IPS DF 19.7 (cell line): ENCODE results near the gene CCDC178.

Source experiments
- DNase-seq: peaks from one replicate; pipeline ENCODE4 v3.0.0-alpha.2; 2013; ENCODE audit warnings: low read depth, low spot score

Gene CCDC178

GRCh38 chr18:33132657-33133056, 307.9 kb downstream of the CCDC178 start:
- DNase-seq, result no peak

- DNase-seq, result no peak
These were observed 311.9 kb downstream of the CCDC178 start for GRCh38 chr18:33128581-33128980.

- no peak for DNase-seq
These were observed 316.5 kb downstream of the CCDC178 start for GRCh38 chr18:33123862-33124518.

GRCh38 chr18:33116376-33116775, 324.1 kb downstream of the CCDC178 start:
- DNase-seq, result no peak

- no peak for DNase-seq
These were observed 324.6 kb downstream of the CCDC178 start for GRCh38 chr18:33115917-33116316.

- no peak for DNase-seq
These were observed 325.0 kb downstream of the CCDC178 start for GRCh38 chr18:33115476-33115875.

- DNase-seq, result no peak
These were observed 325.8 kb downstream of the CCDC178 start for GRCh38 chr18:33114749-33115148.

DNA sequence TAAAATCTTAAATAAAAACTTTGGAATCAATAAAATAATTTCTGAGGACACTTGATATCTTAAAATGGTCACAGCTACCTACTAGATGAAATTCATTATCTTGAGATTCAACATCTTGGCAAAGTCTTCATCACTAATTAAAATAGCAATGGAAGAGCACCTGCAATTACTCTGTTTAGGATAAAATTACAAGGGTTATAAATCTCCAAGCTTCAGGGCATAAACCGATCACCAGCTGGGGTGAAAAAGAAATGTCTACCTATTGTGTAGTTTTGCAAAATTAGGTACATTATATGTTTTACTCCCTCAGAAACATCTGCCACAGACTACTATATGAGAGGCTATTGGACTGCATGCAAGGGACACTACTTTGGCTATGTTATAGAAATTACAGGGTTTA, 327.1 kb downstream of the CCDC178 start:
- DNase-seq, result no peak

GRCh38 chr18:33107511-33107910, 333.0 kb downstream of the CCDC178 start:
- DNase-seq, result no peak

- DNase-seq, result no peak
These were observed 339.2 kb downstream of the CCDC178 start for GRCh38 chr18:33101316-33101715.

DNA sequence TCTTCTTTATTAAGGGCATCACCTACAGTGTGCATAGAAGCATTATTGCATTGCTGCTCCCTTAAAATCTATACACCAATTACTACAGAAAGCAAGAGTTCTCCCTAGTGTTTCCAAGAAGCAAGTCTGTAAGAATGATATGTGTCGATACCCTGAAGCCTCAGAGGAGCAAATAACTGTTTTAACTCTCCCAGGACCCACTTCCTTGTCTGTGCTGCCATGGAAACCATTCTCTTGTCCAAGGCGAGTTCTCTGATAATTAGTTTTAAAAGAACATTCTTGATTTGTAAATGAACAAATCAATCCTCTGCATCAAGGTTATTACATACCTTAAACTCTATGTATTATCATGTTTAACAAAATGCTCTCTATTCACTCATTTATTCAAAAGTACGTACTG, 340.9 kb downstream of the CCDC178 start:
- no peak for DNase-seq

- no peak for DNase-seq
These were observed 343.4 kb downstream of the CCDC178 start for GRCh38 chr18:33097126-33097525.

DNA sequence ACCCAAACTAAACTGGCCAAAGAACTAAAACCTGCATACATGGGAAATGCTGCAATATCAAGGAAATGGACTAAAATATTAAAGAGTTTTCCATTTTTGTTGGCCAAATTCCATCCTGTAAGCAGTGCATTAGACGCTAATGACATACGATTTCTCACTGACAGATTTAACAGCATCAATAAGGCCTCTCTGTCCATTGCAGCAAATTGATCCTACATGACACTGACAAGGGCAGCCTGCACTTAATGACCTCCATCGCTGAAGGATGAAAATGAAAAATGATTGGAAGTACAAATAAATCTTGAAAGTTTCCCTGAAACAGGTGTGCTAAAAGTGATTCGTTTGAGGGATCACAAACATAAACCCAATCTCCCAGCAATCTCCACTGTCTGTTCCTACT, 350.1 kb downstream of the CCDC178 start:
- DNase-seq, result no peak

GRCh38 chr18:33076601-33077000, 363.9 kb downstream of the CCDC178 start:
- no peak for DNase-seq

- DNase-seq, result no peak
These were observed 366.4 kb downstream of the CCDC178 start for GRCh38 chr18:33074125-33074524.

- no peak for DNase-seq
These were observed 377.6 kb downstream of the CCDC178 start for GRCh38 chr18:33062834-33063364.

DNA sequence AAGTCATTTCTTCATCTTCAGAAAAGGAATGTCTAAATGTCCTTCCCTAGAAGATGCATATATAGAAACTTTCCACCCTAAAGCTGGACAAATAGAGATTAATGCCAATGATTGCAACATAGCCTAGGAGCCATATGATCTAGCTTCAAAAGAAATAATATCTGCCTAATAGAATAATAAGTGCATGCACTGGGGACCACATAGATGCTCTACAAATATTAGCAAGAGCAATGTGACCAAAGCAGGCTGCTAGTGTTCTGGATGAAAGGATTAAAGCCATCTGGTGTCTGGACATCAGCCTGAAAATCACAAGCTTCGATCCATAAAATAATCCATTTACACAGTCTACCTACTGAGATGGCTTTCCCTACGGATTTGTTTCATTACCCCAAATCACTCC, 387.6 kb downstream of the CCDC178 start:
- no peak for DNase-seq

DNA sequence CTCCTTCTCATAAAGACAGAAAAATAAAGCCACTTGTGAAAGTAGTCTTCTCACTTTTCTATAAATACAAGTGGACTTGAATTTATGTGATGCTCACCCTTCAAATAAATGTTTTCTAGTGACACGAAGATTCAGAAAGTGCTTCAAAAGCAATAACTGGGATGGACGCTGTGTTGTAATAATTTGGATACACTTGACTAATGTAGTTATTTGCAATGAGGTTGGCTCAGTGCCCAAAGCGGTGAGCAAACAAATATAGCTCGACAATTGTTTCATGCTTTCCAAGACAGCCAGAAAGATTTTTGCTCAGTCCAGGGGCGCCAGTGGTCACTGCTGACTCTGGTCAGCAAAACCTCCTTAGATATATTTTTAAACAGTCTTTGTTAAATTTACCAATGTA, 389.1 kb downstream of the CCDC178 start:
- no peak for DNase-seq

DNA sequence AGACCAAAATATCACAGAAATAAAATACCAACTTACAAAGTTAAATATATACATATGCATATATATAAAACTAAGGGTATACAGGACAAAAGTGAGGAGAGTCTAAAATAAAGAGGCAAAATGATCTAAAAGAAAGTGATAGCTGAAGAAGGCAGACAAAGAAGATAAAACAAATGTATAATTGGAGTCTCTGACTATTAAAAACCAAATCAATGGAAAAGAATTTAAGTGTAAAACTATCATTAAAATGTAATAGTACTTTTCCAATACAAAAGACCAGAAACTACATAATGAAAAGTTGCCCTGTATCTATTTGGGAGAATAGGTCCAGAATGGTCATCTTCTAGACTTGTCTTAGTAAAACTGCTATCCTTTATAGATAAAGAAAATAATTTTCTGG, 400.3 kb downstream of the CCDC178 start:
- no peak for DNase-seq

DNA sequence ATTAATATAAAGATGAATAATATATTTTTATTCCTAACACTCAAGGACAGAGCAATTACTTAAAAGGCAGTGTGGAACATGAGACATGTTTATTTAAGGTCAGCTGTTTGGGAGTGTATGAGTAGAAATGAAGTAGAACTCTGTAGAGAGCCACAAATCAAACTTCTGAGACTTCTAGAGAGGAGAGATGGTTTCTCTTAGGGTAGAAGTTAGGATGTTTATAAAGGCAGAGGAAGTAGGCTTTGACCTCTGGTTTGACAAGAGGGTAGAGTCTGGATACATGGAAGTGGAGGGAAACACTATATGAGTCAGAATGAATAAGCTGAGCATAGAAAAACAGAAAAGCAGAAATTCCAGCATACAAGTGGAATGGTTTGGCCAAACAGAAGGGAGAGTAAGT, 405.6 kb downstream of the CCDC178 start:
- DNase-seq, result no peak

GRCh38 chr18:33034212-33034611, 406.3 kb downstream of the CCDC178 start:
- DNase-seq, result no peak

GRCh38 chr18:33022370-33022769, 418.2 kb downstream of the CCDC178 start:
- DNase-seq, result no peak

DNA sequence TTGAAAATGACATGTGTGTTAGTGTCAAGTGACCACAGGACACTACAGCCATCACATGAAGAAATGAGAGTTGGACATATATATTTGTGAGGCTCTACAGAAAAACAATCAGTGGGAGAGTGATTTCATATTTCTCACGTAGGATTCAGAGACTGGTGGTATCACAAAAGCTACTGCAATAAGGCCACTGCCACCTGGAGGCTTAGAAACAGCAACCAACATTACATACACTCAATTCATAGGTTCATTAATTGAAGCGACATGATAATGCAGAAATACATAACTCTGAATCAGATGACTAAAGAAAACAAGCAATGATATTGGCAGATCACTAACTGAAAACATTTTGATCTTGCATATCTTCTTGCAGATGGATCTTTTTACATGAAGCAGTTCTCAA, 419.6 kb downstream of the CCDC178 start:
- no peak for DNase-seq
